GM12878 (cell line): ENCODE measurements around the gene GRAMD1C. TPM values are rescaled to one million over a fixed set of nuclear protein-coding genes. Genes with fewer than 3 reads are reported as not detected.

Experiments
- ATAC-seq: fragments of 200-7000 bp; cut with Tn5 transposase; 3 replicates; pipeline ENCODE4 v1.9.1; 2020; ENCODE audit warnings: mild to moderate bottlenecking, moderate library complexity
- BruUV-seq: library from RNA; stranded (reverse); fragments of 400-500 nt; replicated peaks from 2 replicates; lab custom pipeline; 2021; lab: Mats Ljungman, UMichigan
- CTCF ChIA-PET: fragments of 300-600 bp; sonication (Branson Sonifier 250); formaldehyde crosslinking; extraction: SDS; loops from one replicate; lab custom pipeline; 2021; ENCODE audit warnings: inconsistent platforms; lab: Yijun Ruan, JAX
- POLR2A ChIA-PET: fragments of 350-600 bp; formaldehyde crosslinking; extraction: SDS; loops from one replicate; lab custom pipeline; 2021; ENCODE audit warnings: inconsistent platforms; lab: Charles Lee
- RAD21 ChIA-PET: fragments of 300-600 bp; sonication (Branson Sonifier 250); formaldehyde crosslinking; loops from one replicate; lab custom pipeline; 2023; ENCODE audit warnings: antibody characterized with exemption; ENCODE audit not compliant: unreplicated experiment; lab: Charles Lee
- SMC1A ChIA-PET: fragments of 300-600 bp; sonication (Branson Sonifier 250); formaldehyde crosslinking; loops from one replicate; lab custom pipeline; 2023; ENCODE audit not compliant: unreplicated experiment, uncharacterized antibody; lab: Charles Lee
- DNase-seq: peaks from one replicate; pipeline ENCODE4 v3.0.0-alpha.2; 2011; ENCODE audit warnings: low read depth, low spot score
- FAIRE-seq: peaks from 3 replicates; lab custom pipeline; 2011; peaks lifted over from hg19 to GRCh38; lab: Jason Lieb, UNC
- H2AFZ ChIP-seq: 2 replicates; pipeline ENCODE4 v1.6.0; 2011; ENCODE audit warnings: low read depth, low read length, control low read depth; ENCODE audit not compliant: control insufficient read depth
- H3K27ac ChIP-seq: 2 replicates; pipeline ENCODE4 v1.5.1; 2011; ENCODE audit warnings: control low read depth; ENCODE audit not compliant: control insufficient read depth, insufficient read depth
- H3K27me3 ChIP-seq, 2 experiments: replicated peaks in 1 of 2; 2 replicates each; pipeline versions ENCODE4 v1.6.0 to v1.6.1; 2011; ENCODE audit warnings: low read length in 1 of 2; ENCODE audit not compliant: control insufficient read depth in 2 of 2, insufficient read depth in 2 of 2
- H3K36me3 ChIP-seq, 2 experiments: 2 replicates each; pipeline ENCODE4 v1.5.1; 2011; ENCODE audit warnings: low read length in 1 of 2; ENCODE audit not compliant: control insufficient read depth in 2 of 2, insufficient read depth in 2 of 2
- H3K4me1 ChIP-seq: 2 replicates; pipeline ENCODE4 v1.6.1; 2011; ENCODE audit warnings: mild to moderate bottlenecking, low read length, moderate library complexity, mixed read lengths; ENCODE audit not compliant: control insufficient read depth, insufficient read depth
- H3K4me2 ChIP-seq: 2 replicates; pipeline ENCODE4 v1.6.0; 2011; ENCODE audit warnings: control low read depth; ENCODE audit not compliant: control insufficient read depth, insufficient read depth
- H3K4me3 ChIP-seq: fragments of 200-600 bp; sonication (generic); 2 replicates; pipeline ENCODE4 v1.5.1; 2016
- H3K79me2 ChIP-seq: 2 replicates; pipeline ENCODE4 v1.6.0; 2011; ENCODE audit warnings: low read length; ENCODE audit not compliant: control insufficient read depth, insufficient read depth
- H3K9ac ChIP-seq: 2 replicates; pipeline ENCODE4 v1.8.0; 2011; ENCODE audit warnings: low read length, control low read depth, mixed read lengths; ENCODE audit not compliant: control insufficient read depth, insufficient read depth
- H3K9me3 ChIP-seq: replicated peaks from 3 replicates; pipeline ENCODE4 v1.5.1; 2011; ENCODE audit warnings: mild to moderate bottlenecking, low read length; ENCODE audit not compliant: control insufficient read depth, insufficient read depth
- H4K20me1 ChIP-seq: 2 replicates; pipeline ENCODE4 v1.6.0; 2011; ENCODE audit not compliant: control insufficient read depth, insufficient read depth
- CBFB ChIP-seq: IDR thresholded peaks from 2 replicates; pipeline ENCODE4 v1.6.1; 2016; ENCODE audit warnings: antibody characterized with exemption, low read depth
- CBX3 ChIP-seq: fragments of 200-600 bp; sonication (generic); IDR thresholded peaks from 2 replicates; pipeline ENCODE4 v1.6.1; 2016; ENCODE audit warnings: low read depth, borderline replicate concordance
- E2F8 ChIP-seq: fragments of 450-650 bp; IDR thresholded peaks from 2 replicates; pipeline ENCODE4 v1.6.1; 2018; ENCODE audit warnings: mild to moderate bottlenecking, low read depth, moderate library complexity; ENCODE audit not compliant: partially characterized antibody
- EZH2 ChIP-seq: IDR thresholded peaks from 2 replicates; pipeline ENCODE4 v1.6.1; 2012; ENCODE audit warnings: low read depth, mild to moderate bottlenecking, control low read depth, inconsistent platforms, low read length, borderline replicate concordance; ENCODE audit not compliant: control insufficient read depth
- IRF3 ChIP-seq: fragments of 450-650 bp; IDR thresholded peaks from 2 replicates; pipeline ENCODE4 v1.6.1; 2014; ENCODE audit warnings: mild to moderate bottlenecking
- IRF5 ChIP-seq: fragments of 450-650 bp; IDR thresholded peaks from 2 replicates; pipeline ENCODE4 v1.6.1; 2017; ENCODE audit warnings: borderline replicate concordance
- KAT2A ChIP-seq: conservative IDR thresholded peaks from 2 replicates; pipeline ENCODE4 v1.6.1; 2011; ENCODE audit warnings: low read depth, low read length; ENCODE audit not compliant: control insufficient read depth
- NFYB ChIP-seq: IDR thresholded peaks from 2 replicates; pipeline ENCODE4 v1.6.1; 2011; ENCODE audit warnings: low read depth, mild to moderate bottlenecking, low read length, improper control_type of control experiment, moderate library complexity; ENCODE audit not compliant: insufficient read depth
- POLR2AphosphoS2 ChIP-seq: IDR thresholded peaks from 2 replicates; pipeline ENCODE4 v1.6.1; 2011; ENCODE audit warnings: low read depth, mild to moderate bottlenecking, low read length, improper control_type of control experiment, moderate library complexity
- RB1 ChIP-seq: fragments of 450-650 bp; formaldehyde crosslinking; IDR thresholded peaks from 2 replicates; pipeline ENCODE4 v1.6.1; 2017; ENCODE audit warnings: mild to moderate bottlenecking, borderline replicate concordance
- RCOR1 ChIP-seq: conservative IDR thresholded peaks from 2 replicates; pipeline ENCODE4 v1.6.1; 2012; ENCODE audit warnings: low read depth, low read length, improper control_type of control experiment
- SMC3 ChIP-seq: IDR thresholded peaks from 2 replicates; pipeline ENCODE4 v1.6.1; 2011; ENCODE audit warnings: low read length, improper control_type of control experiment, borderline replicate concordance
- SREBF1 ChIP-seq: IDR thresholded peaks from 2 replicates; pipeline ENCODE4 v1.6.1; 2012; ENCODE audit warnings: mild to moderate bottlenecking, low read length
- ZBTB4 ChIP-seq: fragments of 450-650 bp; formaldehyde crosslinking; IDR thresholded peaks from 2 replicates; pipeline ENCODE4 v1.4.0; 2022; ENCODE audit warnings: mild to moderate bottlenecking, moderate library complexity
- ZNF217 ChIP-seq: fragments of 450-650 bp; IDR thresholded peaks from 2 replicates; pipeline ENCODE4 v1.6.1; 2017; ENCODE audit warnings: antibody characterized with exemption, mild to moderate bottlenecking
- WGBS: methylation state at CpG from one replicate; pipeline ENCODE4 v1.1.6; 2016; ENCODE audit warnings: low lambda C conversion rate; ENCODE audit not compliant: insufficient replicate concordance, insufficient coverage; ENCODE audit errors: missing lambda C conversion rate; 5-methylcytosine and 5-hydroxymethylcytosine counted together
- in situ Hi-C: fragments of 300-500 bp; cut with MboI; formaldehyde crosslinking; loops from 9 replicates; pipeline ENCODE4 v1.14.3; 2018; ENCODE audit warnings: mixed read lengths
- intact Hi-C: fragments of 100-400 bp; cut with micrococcal nuclease; formaldehyde crosslinking; loops from one replicate; pipeline ENCODE4 v1.14.2; 2022; ENCODE audit not compliant: unreplicated experiment
- polyA plus RNA-seq, 11 experiments: library from polyadenylated mRNA; depleted of rRNA in 4 of 11; unstranded in 6 of 11; stranded (reverse) in 5 of 11; fragments of >200 nt; fragmentation: Nextera tagmentation in 4 of 11; fragmentation: Illumina TruSeq in 1 of 11; extraction: Ambion mirVana in 4 of 11; extraction: Trizol in 1 of 11; gene quantifications; 1 replicate in 1 of 11; 2 replicates in 10 of 11; pipeline versions ENCODE4 v1.2.1 to v1.2.3, GENCODE V29; 2011 to 2016; ENCODE audit warnings: inconsistent platforms in 2 of 11, missing spikeins in 2 of 11, low read depth in 1 of 11
- total RNA-seq, 4 experiments: library from RNA; depleted of rRNA in 3 of 4; stranded (reverse); fragments of >200 nt in 3 of 4; fragmentation: Illumina TruSeq in 1 of 4; extraction: Trizol in 1 of 4; gene quantifications; 2 replicates each; pipeline versions ENCODE4 v1.2.1 to v1.2.3, GENCODE V29; 2013 to 2021

Gene GRAMD1C
- total and polyA plus RNA-seq, 10 of the 15 experiments (the other 5 are each of a cell fraction or from before 2014, with no cell fraction given), result 3.2 to 9.2 (median 5.5) TPM

- no peak for TF ChIP-seq ZNF217
These were observed 127.6 kb downstream of the GRAMD1C start (continued) for GRCh38 chr3:113966172-113966571.

- Histone ChIP-seq H3K4me3 (no peak overlapping the region), H3K36me3 (no peaks in the 10 kb centered on the region), H3K9me3 (peaks cover 2% of the 10 kb centered on the region; the same call in 2 of the 3 replicates), H3K9ac (no peak overlapping the region), H3K4me1 (no peaks in the 10 kb centered on the region), H4K20me1 (no peaks in the 10 kb centered on the region), H3K27ac (no peak overlapping the region), H2AFZ (no peak overlapping the region), H3K27me3 (no peaks in the 10 kb centered on the region), H3K79me2 (no peaks in the 10 kb centered on the region), H3K4me2 (no peak overlapping the region)
- ATAC-seq (no peak), DNase-seq (no peak), FAIRE-seq (no peak)
- 68% methylated on average over 2 of the region's 2 CpGs for WGBS
- no TSS peak for BruUV-seq
- ChIA-PET CTCF (no interaction called here), RAD21 (no interaction called here), SMC1A (no interaction called here), POLR2A (no interaction called here)
- intact Hi-C loops, result no loop called here
- in situ Hi-C loops, result no loop called here
- TF ChIP-seq E2F8 (no peak), IRF5 (no peak), SREBF1 (no peak), NFYB (no peak), CBFB (no peak), POLR2AphosphoS2 (no peak), CBX3 (no peak), RCOR1 (no peak), EZH2 (no peak), IRF3 (no peak), ZBTB4 (no peak), KAT2A (no peak), SMC3 (no peak), RB1 (no peak)
These were observed 130.4 kb downstream of the GRAMD1C start for GRCh38 chr3:113968986-113969385.
